Fibroblast of lung (primary cell): Measurements from ENCODE around the gene PTPRF. TPM values are rescaled to one million over a fixed set of nuclear protein-coding genes. Genes with fewer than 3 reads are reported as not detected.

ENCODE experiments used
- DNase-seq, 2 donors: peaks; one replicate each; pipeline versions ENCODE4 v3.0.0 to v3.0.0-alpha.2; 2010; ENCODE audit warnings: low read depth in 2 of 2
- H2AFZ ChIP-seq: 2 replicates; pipeline ENCODE4 v1.5.1; 2012; ENCODE audit warnings: low read length, control low read depth, inconsistent platforms
- H3K27ac ChIP-seq: 2 replicates; pipeline ENCODE4 v1.5.1; 2011; ENCODE audit warnings: low read length, control low read depth; ENCODE audit not compliant: insufficient read depth
- H3K27me3 ChIP-seq: 2 replicates; pipeline ENCODE4 v1.5.1; 2011; ENCODE audit warnings: mild to moderate bottlenecking, low read length; ENCODE audit not compliant: control insufficient read depth, insufficient read depth
- H3K36me3 ChIP-seq: 2 replicates; pipeline ENCODE4 v1.5.1; 2011; ENCODE audit warnings: low read length; ENCODE audit not compliant: control insufficient read depth, insufficient read depth
- H3K4me1 ChIP-seq: 2 replicates; pipeline ENCODE4 v1.5.1; 2011; ENCODE audit warnings: low read length; ENCODE audit not compliant: control insufficient read depth, insufficient read depth; ENCODE audit errors: extremely low read depth
- H3K4me2 ChIP-seq: 2 replicates; pipeline ENCODE4 v1.5.1; 2011; ENCODE audit warnings: low read length, control low read depth; ENCODE audit not compliant: insufficient read depth; ENCODE audit errors: extremely low read depth
- H3K4me3 ChIP-seq, 4 experiments: fragments of 200-600 bp in 1 of 4; sonication (generic) in 1 of 4; replicated peaks in 1 of 4; 2 replicates each; pipeline ENCODE4 v1.5.1; 2011 to 2016; ENCODE audit warnings: low read length in 4 of 4, low read depth in 3 of 4, mild to moderate bottlenecking in 3 of 4, control low read depth in 2 of 4, inconsistent platforms in 1 of 4, mixed read lengths in 1 of 4; ENCODE audit not compliant: insufficient read depth in 1 of 4; ENCODE audit errors: control extremely low read depth in 1 of 4
- H3K79me2 ChIP-seq: 2 replicates; pipeline ENCODE4 v1.5.1; 2012; ENCODE audit warnings: mild to moderate bottlenecking, low read length, inconsistent platforms; ENCODE audit not compliant: control insufficient read depth, insufficient read depth
- H3K9ac ChIP-seq: 2 replicates; pipeline ENCODE4 v1.5.1; 2011; ENCODE audit warnings: mild to moderate bottlenecking, low read length, control low read depth; ENCODE audit not compliant: insufficient read depth
- H3K9me3 ChIP-seq: 2 replicates; pipeline ENCODE4 v1.5.1; 2012; ENCODE audit warnings: low read depth, low read length; ENCODE audit not compliant: control insufficient read depth, insufficient read depth
- H4K20me1 ChIP-seq: 2 replicates; pipeline ENCODE4 v1.5.1; 2011; ENCODE audit warnings: low read length; ENCODE audit not compliant: control insufficient read depth, insufficient read depth; ENCODE audit errors: extremely low read depth
- EZH2 ChIP-seq: IDR thresholded peaks from 2 replicates; pipeline ENCODE4 v1.5.1; 2012; ENCODE audit warnings: low read length, control low read depth, mild to moderate bottlenecking; ENCODE audit errors: missing control alignments
- polyA plus RNA-seq, 2 donors: library from polyadenylated mRNA; depleted of rRNA in 1 of 2; stranded (reverse) in 1 of 2; unstranded in 1 of 2; fragments of >200 nt; gene quantifications; 2 replicates each; pipeline ENCODE4 v1.2.1, GENCODE V29; 2011 to 2012; ENCODE audit warnings: missing spikeins in 1 of 2
- total RNA-seq: library from RNA; depleted of rRNA; stranded (reverse); fragments of >200 nt; gene quantifications from 2 replicates; pipeline ENCODE4 v1.2.1, GENCODE V29; 2014
- TF ChIP-seq, protein P1 (sequence below), 2 donors: IDR thresholded peaks in 1 of 2; conservative IDR thresholded peaks in 1 of 2; 1 replicate in 1 of 2; 2 replicates in 1 of 2; pipeline ENCODE4 v1.5.1; 2011 to 2012; ENCODE audit warnings: low read length in 2 of 2, control low read depth in 1 of 2, inconsistent platforms in 1 of 2, low read depth in 1 of 2, mild to moderate bottlenecking in 1 of 2

The PTPRF gene
- total and polyA plus RNA-seq, 2 donors (not counting 1 experiment from before 2014, with no cell fraction given), result 45.2 to 52.0 TPM

DNA sequence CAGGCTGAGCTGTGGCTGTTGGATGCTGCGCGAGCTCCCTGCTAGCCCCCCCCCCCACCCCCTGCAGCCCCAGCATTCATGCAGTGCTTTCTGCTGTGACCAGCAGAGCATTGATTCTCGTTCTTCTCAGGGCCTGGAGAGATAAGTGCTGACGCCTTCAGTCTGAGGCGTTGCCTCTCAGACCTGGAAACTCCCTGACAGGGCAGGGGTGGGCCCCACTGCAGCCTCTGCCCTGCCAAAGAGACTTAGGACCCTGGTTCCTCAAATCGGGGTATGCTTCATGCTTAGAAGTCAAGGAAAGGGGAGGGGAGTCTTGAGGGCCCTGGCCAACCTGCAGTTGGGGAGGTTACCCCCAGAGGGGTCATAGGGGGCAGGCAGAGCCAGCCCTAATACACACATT lies 38.5 kb downstream of the PTPRF start:
- Histone ChIP-seq H2AFZ (no peak overlapping the region), H3K9me3 (no peaks in the 10 kb centered on the region), H3K27ac (no peak overlapping the region), H3K4me2 (no peak overlapping the region), H3K27me3 (no peaks in the 10 kb centered on the region), H4K20me1 (no peaks in the 10 kb centered on the region), H3K4me3 (no peak overlapping the region), H3K4me1 (peaks cover 7% of the 10 kb centered on the region), H3K36me3 (peaks cover 2% of the 10 kb centered on the region), H3K79me2 (no peaks in the 10 kb centered on the region), H3K9ac (no peak overlapping the region)
- DNase-seq, result no peak
- TF ChIP-seq, protein P1, sequence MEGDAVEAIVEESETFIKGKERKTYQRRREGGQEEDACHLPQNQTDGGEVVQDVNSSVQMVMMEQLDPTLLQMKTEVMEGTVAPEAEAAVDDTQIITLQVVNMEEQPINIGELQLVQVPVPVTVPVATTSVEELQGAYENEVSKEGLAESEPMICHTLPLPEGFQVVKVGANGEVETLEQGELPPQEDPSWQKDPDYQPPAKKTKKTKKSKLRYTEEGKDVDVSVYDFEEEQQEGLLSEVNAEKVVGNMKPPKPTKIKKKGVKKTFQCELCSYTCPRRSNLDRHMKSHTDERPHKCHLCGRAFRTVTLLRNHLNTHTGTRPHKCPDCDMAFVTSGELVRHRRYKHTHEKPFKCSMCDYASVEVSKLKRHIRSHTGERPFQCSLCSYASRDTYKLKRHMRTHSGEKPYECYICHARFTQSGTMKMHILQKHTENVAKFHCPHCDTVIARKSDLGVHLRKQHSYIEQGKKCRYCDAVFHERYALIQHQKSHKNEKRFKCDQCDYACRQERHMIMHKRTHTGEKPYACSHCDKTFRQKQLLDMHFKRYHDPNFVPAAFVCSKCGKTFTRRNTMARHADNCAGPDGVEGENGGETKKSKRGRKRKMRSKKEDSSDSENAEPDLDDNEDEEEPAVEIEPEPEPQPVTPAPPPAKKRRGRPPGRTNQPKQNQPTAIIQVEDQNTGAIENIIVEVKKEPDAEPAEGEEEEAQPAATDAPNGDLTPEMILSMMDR (conservative IDR thresholded peaks at IDR 0.05 in 1 of 2, IDR thresholded peaks at IDR 0.05 in 1 of 2; ENCODE audit: low read depth in 1 of 2, low read length in 2 of 2), result no peak
- no peak for TF ChIP-seq EZH2

GRCh38 chr1:43570277-43570676 lies 39.6 kb downstream of the PTPRF start:
- H4K20me1 ChIP-seq, result no peaks in the 10 kb centered on the region
- no peak for DNase-seq
- H3K79me2 ChIP-seq, result no peaks in the 10 kb centered on the region
- H3K9me3 ChIP-seq, result no peaks in the 10 kb centered on the region
- H3K36me3 ChIP-seq, result peaks cover 2% of the 10 kb centered on the region
- no peak for TF ChIP-seq EZH2
- TF ChIP-seq, protein P1 (conservative IDR thresholded peaks at IDR 0.05 in 1 of 2, IDR thresholded peaks at IDR 0.05 in 1 of 2; ENCODE audit: low read depth in 1 of 2, low read length in 2 of 2), result no peak
- no peaks in the 10 kb centered on the region for H3K27me3 ChIP-seq
- H3K4me2 ChIP-seq, result no peak overlapping the region
- no peak overlapping the region for H3K27ac ChIP-seq
- H3K4me3 ChIP-seq, result no peak overlapping the region
- H3K4me1 ChIP-seq, result peaks cover 5% of the 10 kb centered on the region
- no peak overlapping the region for H3K9ac ChIP-seq
- no peak overlapping the region for H2AFZ ChIP-seq

DNA sequence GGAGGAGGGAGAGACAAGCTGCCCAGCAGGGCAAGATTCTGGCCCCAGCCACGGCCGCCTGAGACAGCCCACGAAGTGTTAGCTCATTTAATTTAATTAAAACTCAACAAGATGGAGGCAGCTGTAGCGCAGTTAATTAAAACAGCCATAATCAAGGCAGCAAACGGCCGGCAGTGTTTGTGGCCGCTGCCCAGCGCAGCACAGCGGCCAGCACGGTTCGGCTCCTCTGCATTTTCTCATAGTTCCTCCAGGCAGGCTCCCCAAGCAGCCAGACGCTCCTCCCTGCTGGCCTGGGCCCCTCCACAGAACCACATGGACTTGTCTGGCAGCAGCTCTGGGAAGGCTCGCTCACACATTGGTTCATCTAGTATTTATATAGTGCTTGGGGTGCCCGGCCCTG lies 40.0 kb downstream of the PTPRF start:
- Histone ChIP-seq H3K27me3 (no peaks in the 10 kb centered on the region), H3K27ac (no peak overlapping the region), H3K36me3 (peaks cover 2% of the 10 kb centered on the region), H3K9me3 (no peaks in the 10 kb centered on the region), H3K4me3 (no peak overlapping the region), H3K4me2 (no peak overlapping the region), H2AFZ (no peak overlapping the region), H3K4me1 (peaks cover 2% of the 10 kb centered on the region), H3K79me2 (no peaks in the 10 kb centered on the region), H3K9ac (no peak overlapping the region), H4K20me1 (no peaks in the 10 kb centered on the region)
- TF ChIP-seq EZH2, result no peak
- TF ChIP-seq, protein P1 (conservative IDR thresholded peaks at IDR 0.05 in 1 of 2, IDR thresholded peaks at IDR 0.05 in 1 of 2; ENCODE audit: low read depth in 1 of 2, low read length in 2 of 2), result no peak
- DNase-seq, result no peak
